WTC11 (cell line): Measurements from ENCODE around the gene TET3. TPM values are rescaled to one million over a fixed set of nuclear protein-coding genes. Genes with fewer than 3 reads are reported as not detected.

ENCODE experiments used
- ATAC-seq: fragments of 200-7000 bp; cut with Tn5 transposase; 2 replicates; pipeline ENCODE4 v1.10.0; 2021; ENCODE audit warnings: mild to moderate bottlenecking, moderate library complexity
- CTCF ChIA-PET: fragments of 300-600 bp; sonication (Branson Sonifier 250); formaldehyde crosslinking; loops from one replicate; lab custom pipeline; 2021; ENCODE audit warnings: antibody characterized with exemption; lab: Charles Lee
- POLR2A ChIA-PET: fragments of 350-600 bp; sonication (Branson Sonifier 250); formaldehyde crosslinking; loops from one replicate; lab custom pipeline; 2021; ENCODE audit warnings: antibody characterized with exemption; lab: Charles Lee
- DNase-seq: peaks from one replicate; pipeline ENCODE4 v3.0.0; 2021; ENCODE audit warnings: low spot score
- H3K27ac Mint-ChIP-seq: 2 replicates; pipeline ENCODE4 v1.8.0; 2021; ENCODE audit warnings: mixed read lengths
- H3K27me3 Mint-ChIP-seq: 2 replicates; pipeline ENCODE4 v1.8.0; 2021; ENCODE audit warnings: low read depth, mild to moderate bottlenecking, moderate library complexity, mixed read lengths
- H3K36me3 Mint-ChIP-seq: 2 replicates; pipeline ENCODE4 v1.8.0; 2021; ENCODE audit warnings: mixed read lengths
- H3K4me1 Mint-ChIP-seq: 2 replicates; pipeline ENCODE4 v1.8.0; 2022; ENCODE audit warnings: mixed read lengths
- H3K4me3 Mint-ChIP-seq: 2 replicates; pipeline ENCODE4 v1.8.0; 2021; ENCODE audit warnings: mild to moderate bottlenecking, moderate library complexity, mixed read lengths
- H3K9me3 Mint-ChIP-seq: 2 replicates; pipeline ENCODE4 v1.8.0; 2021; ENCODE audit warnings: mixed read lengths
- AFF4 ChIP-seq: sonication (generic); formaldehyde crosslinking; IDR thresholded peaks from 2 replicates; pipeline ENCODE4 v1.8.1; 2023; ENCODE audit warnings: mild to moderate bottlenecking, missing genetic modification reagents, borderline replicate concordance
- E2F1 ChIP-seq: sonication (generic); formaldehyde crosslinking; IDR thresholded peaks from 2 replicates; pipeline ENCODE4 v1.8.0; 2022; ENCODE audit warnings: mild to moderate bottlenecking, missing genetic modification reagents
- EMX1 ChIP-seq: fragments of 250-450 bp; sonication (Bioruptor Pico); IDR thresholded peaks from 2 replicates; pipeline ENCODE4 v1.8.0; 2021; ENCODE audit warnings: mild to moderate bottlenecking
- HMGXB4 ChIP-seq: sonication (generic); formaldehyde crosslinking; IDR thresholded peaks from 2 replicates; pipeline ENCODE4 v1.8.1; 2023; ENCODE audit warnings: mild to moderate bottlenecking, moderate library complexity, missing genetic modification reagents
- IRF2 ChIP-seq: sonication (generic); formaldehyde crosslinking; IDR thresholded peaks from 2 replicates; pipeline ENCODE4 v1.8.0; 2022; ENCODE audit warnings: low read depth, missing genetic modification reagents, borderline replicate concordance
- JAZF1 ChIP-seq: fragments of 250-450 bp; sonication (Bioruptor Pico); IDR thresholded peaks from 2 replicates; pipeline ENCODE4 v1.9.0; 2021; ENCODE audit warnings: moderate library complexity, mild to moderate bottlenecking, inconsistent platforms
- KAT7 ChIP-seq: sonication (generic); formaldehyde crosslinking; IDR thresholded peaks from 2 replicates; pipeline ENCODE4 v1.8.1; 2023; ENCODE audit warnings: missing genetic modification reagents, mild to moderate bottlenecking, borderline replicate concordance
- MXD4 ChIP-seq: fragments of 250-450 bp; sonication (Bioruptor Pico); IDR thresholded peaks from 2 replicates; pipeline ENCODE4 v1.8.0; 2021; ENCODE audit warnings: mild to moderate bottlenecking, moderate library complexity, borderline replicate concordance
- NR2C2 ChIP-seq: sonication (generic); formaldehyde crosslinking; IDR thresholded peaks from 2 replicates; pipeline ENCODE4 v1.8.0; 2022; ENCODE audit warnings: mild to moderate bottlenecking, missing genetic modification reagents
- RELA ChIP-seq: sonication (generic); formaldehyde crosslinking; IDR thresholded peaks from 2 replicates; pipeline ENCODE4 v1.8.1; 2022; ENCODE audit warnings: missing genetic modification reagents, mild to moderate bottlenecking, borderline replicate concordance
- SMAD4 ChIP-seq: sonication (generic); formaldehyde crosslinking; IDR thresholded peaks from 2 replicates; pipeline ENCODE4 v1.8.0; 2022; ENCODE audit warnings: mild to moderate bottlenecking, missing genetic modification reagents
- SOX15 ChIP-seq: fragments of 250-450 bp; sonication (Bioruptor Pico); IDR thresholded peaks from 2 replicates; pipeline ENCODE4 v1.9.0; 2021; ENCODE audit warnings: mild to moderate bottlenecking
- SP1 ChIP-seq: sonication (generic); formaldehyde crosslinking; conservative IDR thresholded peaks from 2 replicates; pipeline ENCODE4 v1.8.1; 2022; ENCODE audit warnings: missing genetic modification reagents
- STAT6 ChIP-seq: sonication (generic); formaldehyde crosslinking; conservative IDR thresholded peaks from 2 replicates; pipeline ENCODE4 v1.8.1; 2023; ENCODE audit warnings: mild to moderate bottlenecking, low read depth, missing genetic modification reagents, moderate library complexity
- ZNF121 ChIP-seq: sonication (generic); formaldehyde crosslinking; IDR thresholded peaks from 2 replicates; pipeline ENCODE4 v1.8.0; 2023; ENCODE audit warnings: missing genetic modification reagents
- ZNF219 ChIP-seq: sonication (generic); formaldehyde crosslinking; IDR thresholded peaks from 2 replicates; pipeline ENCODE4 v1.8.0; 2023; ENCODE audit warnings: missing genetic modification reagents, mild to moderate bottlenecking, borderline replicate concordance
- ZNF263 ChIP-seq: sonication (generic); formaldehyde crosslinking; IDR thresholded peaks from 2 replicates; pipeline ENCODE4 v1.8.1; 2022; ENCODE audit warnings: low read depth, mild to moderate bottlenecking, moderate library complexity, missing genetic modification reagents
- ZNF281 ChIP-seq: sonication (generic); formaldehyde crosslinking; IDR thresholded peaks from 2 replicates; pipeline ENCODE4 v1.8.0; 2023; ENCODE audit warnings: mild to moderate bottlenecking, missing genetic modification reagents
- ZNF317 ChIP-seq: sonication (generic); formaldehyde crosslinking; IDR thresholded peaks from 2 replicates; pipeline ENCODE4 v1.8.1; 2023; ENCODE audit warnings: low read depth, mild to moderate bottlenecking, moderate library complexity, missing genetic modification reagents, borderline replicate concordance
- ZNF425 ChIP-seq: fragments of 250-450 bp; sonication (Bioruptor Pico); conservative IDR thresholded peaks from 2 replicates; pipeline ENCODE4 v1.9.0; 2021; ENCODE audit warnings: mild to moderate bottlenecking
- total RNA-seq: library from RNA; stranded (reverse); gene quantifications from 3 replicates; pipeline ENCODE4 v1.2.3, GENCODE V29; 2021

The TET3 gene
- total RNA-seq, 1 experiment from 2014 or later: 19.3 TPM

- TF ChIP-seq SOX15 (CRISPR knock-in tag): no peak
- no peak for TF ChIP-seq HMGXB4 (CRISPR knock-in tag)
- peak; percentile 50 for TF ChIP-seq SP1
- TF ChIP-seq ZNF281 (CRISPR knock-in tag): no peak; the same call in 1 of the 2 replicates
- no peak for TF ChIP-seq MXD4 (CRISPR knock-in tag)
- no peak for TF ChIP-seq STAT6 (CRISPR knock-in tag)
- TF ChIP-seq ZNF317 (CRISPR knock-in tag): no peak
- no peak for TF ChIP-seq ZNF263 (CRISPR knock-in tag)
- no peak for TF ChIP-seq SMAD4
- TF ChIP-seq NR2C2 (CRISPR knock-in tag): no peak
These were observed 1.1 kb upstream of the TET3 start (continued) for GRCh38 chr2:73983322-73984202.

GRCh38 chr2:73984922-73985307, 205 bp downstream of the TET3 start:
- no peak for ATAC-seq
- Mint-ChIP-seq H3K9me3 (no peaks in the 10 kb centered on the region), H3K36me3 (peaks cover 13% of the 10 kb centered on the region), H3K27ac (no peak overlapping the region), H3K4me3 (no peak overlapping the region), H3K4me1 (peaks cover 78% of the 10 kb centered on the region), H3K27me3 (peaks cover 39% of the 10 kb centered on the region)
- ChIA-PET CTCF (no interaction called here), POLR2A (no interaction called here)
- peak; percentile 47 for DNase-seq
- TF ChIP-seq ZNF219 (CRISPR knock-in tag): no peak
- TF ChIP-seq IRF2: no peak
- TF ChIP-seq EMX1 (CRISPR knock-in tag): no peak
- no peak for TF ChIP-seq ZNF425
- no peak for TF ChIP-seq RELA
- TF ChIP-seq ZNF121 (CRISPR knock-in tag): no peak
- TF ChIP-seq KAT7 (CRISPR knock-in tag): no peak
- TF ChIP-seq E2F1 (CRISPR knock-in tag): no peak
- no peak for TF ChIP-seq JAZF1 (CRISPR knock-in tag)
- TF ChIP-seq AFF4: no peak
